NCI-H128 (cell line): ENCODE results near the gene KLF2.

ENCODE experiments used
- DNase-seq: peaks from one replicate; lab custom pipeline; 2025; ENCODE audit not compliant: unreplicated experiment; lab: John Stamatoyannopoulos, UW

KLF2 gene

DNA sequence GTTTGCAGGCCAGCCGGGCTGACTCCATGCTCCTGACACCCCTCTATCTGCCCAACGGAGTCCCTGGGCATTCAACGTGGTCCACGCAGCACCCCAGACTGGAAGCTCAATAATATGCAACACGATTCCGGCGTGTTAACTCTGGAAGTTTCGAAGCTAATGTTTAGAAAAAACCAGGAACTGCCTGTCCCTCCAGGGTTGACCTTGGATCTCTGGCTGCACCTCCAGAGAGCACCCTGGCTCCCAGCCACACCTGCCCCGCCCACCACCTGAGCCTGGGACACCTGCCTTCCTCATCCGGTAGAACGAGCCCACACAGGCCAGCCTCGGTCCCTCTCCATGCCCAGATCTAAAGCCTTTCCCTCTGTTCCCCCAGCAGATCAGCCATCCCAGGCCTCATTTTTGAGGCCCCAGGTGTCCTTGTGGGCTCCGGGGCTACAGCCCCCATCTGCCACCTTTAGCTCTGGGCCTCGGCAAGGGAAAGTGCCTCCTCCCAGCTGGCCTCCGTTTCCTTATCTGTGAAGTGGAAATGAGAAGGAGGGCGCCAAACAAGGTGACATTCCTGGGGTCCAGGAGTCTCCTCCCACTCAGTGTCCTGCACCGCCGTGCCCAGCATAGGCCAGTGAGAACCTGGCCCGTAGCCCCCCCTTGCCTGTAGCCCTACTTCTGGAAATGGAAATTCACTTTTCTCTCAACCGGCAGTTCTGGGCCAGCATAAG lies 38.7 kb downstream of the KLF2 start:
- no peak for DNase-seq

DNA sequence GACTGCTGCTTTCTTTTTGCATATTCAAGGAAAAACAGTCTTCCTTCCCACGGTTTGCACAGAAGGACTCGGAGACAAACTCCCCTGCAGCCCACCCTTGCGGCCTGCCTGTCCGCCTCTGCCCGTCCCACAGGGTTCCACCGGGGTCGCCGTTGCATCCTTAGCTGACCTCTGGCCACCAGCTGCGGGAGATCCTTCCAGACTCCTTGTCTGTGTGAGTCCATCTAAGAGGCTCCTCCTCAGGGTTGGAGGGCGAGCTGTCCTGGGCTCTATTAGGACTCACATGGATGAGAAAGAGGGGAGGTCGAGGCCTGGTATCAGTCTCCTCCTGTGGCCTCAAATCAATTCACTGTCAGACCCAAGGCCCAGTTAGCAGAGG lies 39.2 kb downstream of the KLF2 start:
- DNase-seq = no peak

DNA sequence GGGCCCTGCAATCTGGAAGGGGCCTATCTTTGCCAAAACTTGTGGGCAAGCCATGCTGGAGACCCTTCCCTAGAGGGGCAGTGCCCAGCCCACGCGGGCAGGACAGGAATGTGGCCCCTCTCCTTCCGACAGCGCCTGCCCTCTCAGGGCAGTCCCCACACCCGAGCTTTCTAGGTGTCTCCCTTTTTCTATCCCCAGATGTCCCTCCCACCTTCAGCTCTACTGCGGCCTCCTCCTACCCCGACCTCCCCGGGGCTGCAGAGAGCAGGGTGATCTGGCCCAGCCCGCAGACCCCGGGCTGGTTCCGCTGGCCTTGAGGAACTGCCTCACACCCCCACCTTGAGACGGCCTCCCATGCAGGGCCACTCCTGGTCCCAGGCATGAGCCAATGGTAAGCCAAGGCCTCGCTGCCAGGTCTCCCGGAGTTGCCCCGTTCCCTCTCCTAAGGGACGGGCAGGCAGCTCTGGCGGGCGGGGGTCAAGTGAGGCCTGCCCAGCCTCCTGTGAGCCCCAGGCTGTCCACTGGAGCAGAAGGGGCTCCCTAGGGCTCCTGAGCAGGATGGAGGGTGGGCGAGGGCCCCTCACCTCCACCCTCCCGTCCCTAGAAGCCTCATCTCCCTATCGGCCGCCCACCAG lies 39.7 kb downstream of the KLF2 start:
- no peak for DNase-seq

DNA sequence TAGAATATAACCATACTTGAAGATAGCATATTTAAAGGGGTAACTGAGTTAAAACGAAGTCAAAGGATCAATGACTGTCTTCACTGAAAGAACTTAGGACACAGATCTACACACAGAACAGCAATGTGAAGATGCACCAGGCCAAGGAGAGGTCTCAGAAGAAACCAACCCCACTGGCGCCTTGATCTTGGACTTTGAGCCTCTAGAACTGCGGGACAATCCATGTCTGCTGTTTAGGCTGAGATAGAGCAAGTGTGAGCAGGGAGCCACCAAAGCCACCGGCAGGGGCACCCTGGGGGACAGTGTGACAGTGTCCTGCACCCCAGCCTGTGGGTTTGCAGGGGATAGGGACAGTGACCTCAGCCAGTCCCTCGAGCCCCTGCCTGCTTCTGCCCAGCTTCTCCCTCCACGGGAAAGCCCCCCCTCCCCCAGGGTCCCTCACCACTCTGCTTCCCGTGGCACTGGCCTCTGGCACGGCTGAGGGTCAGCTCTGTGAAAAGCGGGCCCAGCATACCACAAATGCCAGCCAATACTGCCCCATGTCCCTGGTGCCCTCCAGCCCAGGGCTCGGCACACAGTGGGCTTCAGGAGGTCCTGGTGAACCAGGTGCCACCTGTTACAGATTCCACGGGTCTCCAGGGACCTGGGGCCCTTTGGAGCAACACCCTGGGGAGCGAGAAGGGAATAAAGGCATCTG lies 40.8 kb downstream of the KLF2 start:
- no peak for DNase-seq

DNA sequence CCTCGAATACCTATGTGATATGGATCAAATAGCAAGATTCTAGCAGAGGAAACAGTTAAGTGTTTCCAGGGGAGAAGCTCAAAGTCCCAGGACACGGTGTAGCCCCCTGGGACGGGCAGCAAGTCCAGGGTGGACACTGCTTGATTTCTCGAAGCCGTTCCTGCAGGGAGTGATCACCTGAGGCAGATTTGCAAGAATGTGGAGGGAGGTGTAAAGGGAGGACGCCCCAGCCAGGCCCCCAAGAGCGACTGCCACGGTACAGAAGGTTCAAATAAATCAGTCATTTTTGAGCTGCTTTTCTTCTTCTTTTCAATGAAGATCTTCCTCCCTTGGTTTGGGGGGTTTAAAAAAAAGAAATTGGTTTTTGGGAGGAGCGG lies 41.4 kb downstream of the KLF2 start:
- no peak for DNase-seq

DNA sequence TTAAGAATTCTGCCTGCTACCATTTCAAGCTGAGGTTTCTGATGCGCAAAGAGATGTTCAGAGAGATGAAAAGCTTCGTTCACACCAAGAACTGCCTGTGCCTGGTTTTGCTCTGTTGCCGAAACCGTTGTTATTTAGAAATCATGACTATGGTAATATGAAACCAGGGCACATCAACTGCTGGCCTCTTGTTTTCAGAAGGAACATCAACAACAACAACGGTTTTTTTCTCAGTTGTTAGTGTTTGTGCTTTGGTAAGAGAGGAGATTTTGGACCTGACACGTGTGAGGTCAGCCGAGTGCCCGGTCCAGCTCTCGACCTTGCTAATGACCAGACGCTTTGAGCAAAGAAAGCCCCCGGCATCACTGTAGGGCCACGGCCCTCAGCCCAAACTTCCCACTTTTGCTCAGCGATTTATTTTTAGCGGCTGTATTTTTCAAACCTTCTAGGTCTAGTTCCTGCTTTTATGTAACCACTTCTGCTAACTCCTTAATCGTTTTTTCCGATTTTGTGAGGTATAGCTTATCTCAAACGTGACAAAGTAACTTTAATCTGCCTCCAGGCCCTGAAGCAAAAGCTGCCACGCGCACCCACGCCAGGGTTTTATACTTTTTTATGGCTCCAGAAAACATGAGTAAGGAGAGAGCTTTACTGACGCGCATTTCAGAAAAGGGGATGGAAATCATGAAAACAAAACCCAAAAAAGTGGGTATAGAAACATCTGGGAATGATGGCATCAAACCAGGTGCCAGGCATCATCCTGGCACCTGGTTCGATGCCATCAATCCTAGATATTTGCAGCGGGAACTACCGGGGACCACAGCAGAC lies 42.0 kb downstream of the KLF2 start:
- DNase-seq = no peak

DNA sequence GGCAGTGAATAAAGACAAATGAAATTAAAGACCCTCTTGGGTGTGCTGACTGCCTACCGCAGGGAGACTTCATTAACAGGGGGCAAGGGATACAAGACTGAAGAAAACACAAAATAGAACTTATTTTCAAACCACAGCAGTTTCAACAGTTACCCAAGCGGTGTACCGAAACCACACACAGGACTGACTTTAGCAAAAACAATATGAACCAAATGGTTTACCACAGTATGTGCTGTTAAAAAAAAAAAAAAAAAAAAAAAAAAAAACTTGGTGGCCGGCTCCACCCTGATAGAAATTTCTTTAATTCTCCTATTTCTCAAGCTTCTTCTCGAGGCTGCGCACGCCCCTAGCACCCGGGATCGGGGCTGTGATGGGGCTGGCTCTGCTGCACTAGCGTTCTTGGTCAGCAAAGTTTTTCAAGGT lies 42.6 kb downstream of the KLF2 start:
- no peak for DNase-seq

DNA sequence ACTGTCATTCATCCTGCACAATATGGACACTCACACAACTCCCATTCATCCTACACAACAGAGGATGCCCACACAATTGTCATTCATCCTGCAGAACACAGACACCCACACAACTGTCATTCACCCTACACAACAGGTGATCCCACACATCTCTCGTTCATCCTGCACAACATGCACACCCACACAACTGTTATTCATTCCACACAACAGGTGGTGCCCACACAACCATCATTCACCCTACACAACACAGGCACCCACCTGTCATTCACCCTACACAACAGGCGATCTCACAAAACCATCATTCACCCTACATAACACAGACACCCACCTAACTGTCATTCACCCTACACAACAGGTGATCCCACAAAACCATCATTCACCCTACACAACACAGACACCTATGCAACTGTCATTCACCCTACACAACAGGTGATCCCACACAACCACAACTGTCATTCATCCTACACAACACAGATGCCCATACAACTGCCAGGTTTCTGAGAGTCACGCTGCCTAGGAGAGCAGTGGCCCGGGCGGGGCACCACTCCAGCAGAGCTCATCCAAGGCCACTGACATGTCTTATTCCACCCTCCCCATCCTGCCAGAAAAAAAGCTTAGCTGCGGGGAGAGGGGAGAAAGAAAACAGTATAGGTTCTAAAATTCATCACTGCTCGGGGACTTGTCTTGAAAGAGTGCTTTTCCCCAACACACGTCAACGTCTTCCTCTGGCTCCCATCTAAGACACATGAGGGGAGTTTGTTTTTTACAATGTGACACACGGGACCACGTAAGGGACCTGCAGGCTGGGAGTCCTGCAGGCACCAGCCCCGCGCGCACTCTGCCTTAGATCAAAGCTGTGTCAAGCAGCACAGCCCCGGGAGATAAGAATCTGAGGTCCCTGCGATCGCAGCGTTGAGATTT lies 44.0 kb downstream of the KLF2 start:
- DNase-seq = no peak

DNA sequence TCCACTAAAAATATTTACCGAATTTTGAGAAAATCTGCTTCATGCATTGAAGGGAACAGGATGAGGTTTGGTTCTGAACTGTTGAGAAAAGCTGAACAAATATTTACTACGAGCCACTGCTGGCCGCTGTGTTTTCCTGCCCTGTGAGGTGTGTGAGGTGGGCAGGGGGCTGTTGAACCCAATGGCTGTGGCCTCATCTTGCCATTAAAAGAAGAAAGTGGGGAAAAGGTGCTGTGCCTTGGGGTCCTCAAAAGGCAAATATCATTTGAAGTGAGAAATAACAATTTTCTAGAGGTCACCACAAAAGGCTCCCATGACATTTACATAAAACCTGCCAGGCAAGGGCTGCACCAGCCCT lies 44.7 kb downstream of the KLF2 start:
- DNase-seq = no peak

DNA sequence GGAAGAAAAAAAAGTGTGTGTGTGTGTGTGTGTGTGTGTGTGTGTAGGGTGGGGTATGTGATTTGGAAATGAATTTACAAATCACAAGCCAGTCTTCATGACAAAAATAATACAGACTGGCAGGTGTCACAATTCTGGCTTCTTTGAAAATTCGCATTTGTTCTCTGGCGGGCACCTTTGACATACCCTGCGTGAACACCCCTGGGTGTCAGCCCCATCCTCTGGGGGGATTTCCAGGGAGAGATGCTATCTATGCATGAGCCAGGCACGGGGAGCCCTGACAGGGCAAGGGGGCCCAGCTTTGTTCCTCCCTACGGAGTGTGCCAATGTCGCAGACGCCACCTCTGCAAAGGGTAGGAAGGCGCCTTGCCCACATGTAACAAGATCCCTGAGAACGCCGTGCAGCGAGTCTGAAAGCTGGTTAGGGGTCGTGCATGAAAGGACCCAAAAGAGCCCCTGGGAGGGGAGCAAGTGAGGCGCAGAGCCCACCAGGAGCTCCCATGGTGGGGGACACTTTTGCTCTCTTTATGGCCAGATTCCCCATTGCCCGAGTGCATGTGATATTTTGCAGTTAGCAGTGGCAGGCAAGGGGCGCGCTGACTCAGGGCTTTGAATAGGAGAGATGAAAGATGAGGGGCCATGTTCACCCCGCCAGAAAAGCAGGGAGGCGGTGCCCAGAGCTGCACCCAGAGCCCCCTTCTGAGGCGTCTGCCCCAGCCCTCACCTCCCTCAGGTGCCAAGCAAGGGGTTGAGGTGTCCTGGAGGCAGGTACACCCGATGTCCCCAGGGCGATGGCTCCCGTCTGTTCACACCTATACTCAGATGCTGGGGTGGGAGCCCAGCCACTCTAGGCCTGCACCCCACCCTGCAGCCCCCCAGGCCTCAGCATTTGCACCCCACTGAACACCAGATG lies 45.3 kb downstream of the KLF2 start:
- DNase-seq = no peak

DNA sequence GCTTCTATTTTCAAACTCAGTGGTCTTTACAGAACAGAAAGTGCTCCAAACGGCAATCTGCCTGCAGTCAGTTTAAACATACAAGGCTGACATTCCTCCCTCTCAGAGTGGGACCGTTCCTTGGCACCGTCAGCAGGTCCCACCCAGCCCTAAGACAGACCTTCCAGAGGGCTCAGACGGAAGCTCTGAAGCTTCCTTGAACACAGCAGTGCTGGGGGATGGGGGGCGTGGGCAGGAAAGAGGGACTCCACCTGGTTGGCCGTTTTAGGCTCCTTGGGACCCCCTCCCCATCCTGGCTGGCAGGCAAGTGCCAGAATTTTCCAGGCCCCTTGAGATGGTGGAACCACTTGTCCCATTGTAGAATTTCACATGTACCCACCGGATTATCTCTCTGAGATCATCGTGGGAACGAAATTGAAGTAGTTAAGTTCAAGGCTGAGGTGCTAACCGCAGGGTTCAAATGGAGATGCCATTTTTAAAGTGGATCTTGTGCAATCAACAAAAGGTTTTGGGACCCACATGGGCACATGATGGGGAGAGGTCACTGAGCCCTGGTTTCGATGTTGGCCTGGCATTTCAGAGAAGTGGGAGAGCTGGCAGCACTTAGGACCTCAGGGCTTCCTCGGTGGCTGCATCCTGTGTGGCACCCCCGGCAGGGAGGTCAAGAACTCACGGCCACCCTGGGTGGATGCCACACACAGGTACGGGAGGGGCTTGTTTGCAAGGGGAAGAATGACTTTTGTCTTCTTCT lies 46.2 kb downstream of the KLF2 start:
- no peak for DNase-seq

DNA sequence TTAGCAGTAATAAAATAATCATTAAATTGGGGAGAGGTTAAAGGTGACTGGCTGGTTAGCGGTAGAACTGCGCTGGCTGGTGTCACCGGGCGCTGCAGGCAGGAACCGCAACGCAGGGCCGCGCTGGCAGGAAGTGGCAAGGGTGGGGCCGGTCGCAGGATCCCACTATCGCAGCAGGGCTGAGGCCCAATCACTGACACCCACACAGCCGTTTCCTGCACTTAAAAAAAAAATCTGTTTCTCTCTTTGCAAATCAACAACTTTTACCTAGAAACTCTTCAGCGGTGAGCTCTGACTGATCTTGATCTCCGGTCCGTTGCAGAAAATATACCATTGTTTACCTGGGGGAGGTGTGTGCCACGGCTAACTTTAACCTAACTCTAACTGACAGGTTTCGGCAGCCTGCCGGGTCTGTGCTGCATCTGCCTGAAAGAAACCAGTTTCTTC lies 46.9 kb downstream of the KLF2 start:
- no peak for DNase-seq

DNA sequence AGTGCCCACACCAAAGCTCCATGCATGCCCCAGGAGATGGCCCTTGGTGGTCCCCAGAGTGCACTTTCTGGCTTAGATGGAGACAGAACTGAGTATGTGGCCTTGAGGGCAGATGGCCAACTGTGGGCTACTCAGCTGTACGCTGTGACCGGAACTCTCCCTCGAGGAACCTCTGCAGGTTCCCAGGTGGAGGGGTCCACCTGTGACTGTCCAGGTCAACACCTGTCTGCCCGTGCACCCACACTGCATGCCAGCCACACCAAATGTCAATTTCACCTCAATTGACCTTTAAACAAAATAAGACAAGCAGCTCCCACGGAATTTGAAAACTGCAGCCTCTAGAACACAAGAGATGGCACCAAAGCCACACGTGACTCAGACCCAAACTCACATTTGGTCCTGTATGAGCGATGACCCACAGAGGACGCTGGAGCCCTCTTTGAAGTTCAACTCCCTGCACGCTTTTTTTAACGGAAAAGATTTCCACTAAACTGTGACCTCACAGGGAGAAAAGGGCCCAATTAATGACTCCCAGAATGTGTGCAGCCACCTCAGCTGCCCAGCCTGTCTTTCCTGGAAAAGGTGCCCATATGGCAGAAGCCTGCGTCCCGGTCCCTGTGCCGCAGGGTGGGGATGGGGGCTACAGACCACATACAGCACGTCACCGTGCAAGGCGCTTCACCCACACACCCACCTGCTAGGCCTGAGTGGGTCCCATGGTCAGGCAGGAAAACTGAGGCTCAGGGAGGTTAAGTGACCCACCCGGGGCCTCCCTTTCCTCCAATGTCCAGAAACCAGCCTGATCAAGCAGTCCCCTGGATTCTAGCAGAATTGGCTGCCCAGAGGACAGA lies 47.7 kb downstream of the KLF2 start:
- DNase-seq = no peak

DNA sequence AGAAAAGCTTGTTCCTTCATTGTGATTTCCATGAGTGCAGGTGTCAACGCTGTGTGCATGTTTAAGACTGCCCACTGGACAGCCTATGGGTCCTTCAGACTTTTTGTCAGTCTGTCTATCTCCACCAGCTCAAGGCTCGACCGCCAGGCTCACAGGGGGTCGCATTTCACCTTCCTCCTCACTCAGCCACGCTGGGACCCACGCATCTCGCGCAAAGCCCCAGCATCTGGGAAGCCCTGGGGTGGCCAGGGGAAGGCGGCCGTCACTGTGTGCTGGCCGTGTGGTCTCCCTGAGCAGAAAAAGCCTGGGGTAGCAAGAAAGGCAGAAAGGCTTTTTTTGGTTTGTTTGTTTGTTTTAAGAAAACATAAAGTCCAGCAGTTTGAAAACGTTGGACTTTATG lies 48.5 kb downstream of the KLF2 start:
- DNase-seq = no peak

DNA sequence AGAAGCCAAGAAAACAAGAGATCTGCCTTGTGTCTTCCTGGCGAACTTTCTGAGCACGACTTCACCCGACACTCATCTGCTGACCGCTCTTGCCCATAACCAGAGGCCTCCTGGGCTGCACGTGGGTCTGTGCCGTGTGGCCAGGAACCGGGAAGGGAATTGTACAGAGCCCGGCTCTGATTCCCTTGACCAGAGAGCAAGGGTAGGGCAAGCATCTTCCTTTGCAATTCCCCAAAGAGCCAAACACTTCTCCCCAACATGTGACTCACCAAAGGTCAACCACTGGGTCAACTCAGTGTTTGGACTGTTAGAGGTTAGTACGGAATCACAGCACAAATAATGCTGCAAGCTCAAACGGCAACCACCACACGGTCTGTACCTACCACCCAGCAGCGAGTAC lies 48.9 kb downstream of the KLF2 start:
- no peak for DNase-seq

DNA sequence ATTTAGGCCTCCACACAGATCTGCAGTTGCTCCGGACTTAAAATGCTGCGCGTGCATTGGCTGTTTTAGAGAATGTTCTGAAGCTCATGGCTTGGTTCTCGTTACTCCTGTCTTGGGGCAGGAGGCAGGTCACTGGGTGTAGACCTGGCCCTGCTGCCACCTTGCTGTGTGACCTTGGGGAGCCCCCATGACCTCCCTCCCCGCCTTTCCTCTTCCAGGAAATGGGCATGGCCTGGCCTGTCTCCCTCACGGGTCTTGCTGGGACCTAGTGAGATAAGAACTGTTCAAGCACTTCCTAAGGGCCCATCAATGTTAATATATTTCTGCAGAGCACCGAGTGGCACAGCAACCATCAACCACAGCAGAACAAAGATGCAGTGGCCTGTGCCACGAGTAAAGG lies 49.4 kb downstream of the KLF2 start:
- DNase-seq = no peak

DNA sequence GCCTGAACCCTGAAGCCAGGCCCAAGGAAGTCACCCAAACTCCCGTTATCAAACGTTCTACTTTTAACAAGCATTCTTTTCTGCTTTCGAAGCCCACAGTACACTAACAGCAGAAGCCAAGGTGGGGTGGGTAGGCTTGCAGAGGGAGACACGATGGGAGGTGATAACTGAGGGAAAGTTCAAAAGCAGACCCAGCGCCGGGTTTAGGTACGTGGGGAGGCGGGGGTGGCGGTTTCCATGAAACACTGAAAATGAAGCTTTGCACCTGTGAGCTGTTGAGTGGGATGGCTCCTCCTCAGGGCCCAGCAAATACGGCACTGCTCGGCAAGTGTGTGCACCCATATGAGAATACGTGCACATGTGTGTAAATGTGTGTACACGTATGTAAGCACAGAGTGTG lies 49.8 kb downstream of the KLF2 start:
- DNase-seq = no peak
